Esophagus (tissue), 2 donors: ENCODE data around the gene HMGN4. TPM values are rescaled to one million over a fixed set of nuclear protein-coding genes. Genes with fewer than 3 reads are reported as not detected.
"Not testable (repeated sequence)": the region's sequence is repeated elsewhere in the genome, so short reads cannot be mapped to it uniquely, and the experiment has no call there.

Source experiments
- H3K27ac ChIP-seq, 2 donors: one replicate each; pipeline ENCODE4 v1.5.1; 2013; ENCODE audit warnings: low read depth in 2 of 2, mild to moderate bottlenecking in 2 of 2, inconsistent platforms in 1 of 2, low read length in 1 of 2, moderate library complexity in 1 of 2
- H3K27me3 ChIP-seq, 2 donors: one replicate each; pipeline ENCODE4 v1.6.1; 2013; ENCODE audit warnings: low read length in 2 of 2, control low read depth in 1 of 2, mild to moderate bottlenecking in 1 of 2; ENCODE audit not compliant: insufficient read depth in 2 of 2, control insufficient read depth in 1 of 2
- H3K36me3 ChIP-seq, 2 donors: one replicate each; pipeline ENCODE4 v1.6.1; 2013; ENCODE audit warnings: low read length in 1 of 2; ENCODE audit not compliant: control insufficient read depth in 2 of 2, insufficient read depth in 2 of 2
- H3K4me1 ChIP-seq, 2 donors: one replicate each; pipeline ENCODE4 v1.6.1; 2013; ENCODE audit warnings: low read length in 1 of 2; ENCODE audit not compliant: control insufficient read depth in 2 of 2, insufficient read depth in 2 of 2
- H3K4me3 ChIP-seq, 2 donors: one replicate each; pipeline ENCODE4 v1.5.1; 2013; ENCODE audit warnings: low read length in 2 of 2, mild to moderate bottlenecking in 2 of 2, low read depth in 1 of 2, moderate library complexity in 1 of 2
- H3K9me3 ChIP-seq, 2 donors: one replicate each; pipeline ENCODE4 v1.6.1; 2013; ENCODE audit warnings: mild to moderate bottlenecking in 2 of 2, low read depth in 1 of 2, low read length in 1 of 2, moderate library complexity in 1 of 2; ENCODE audit not compliant: control insufficient read depth in 2 of 2, insufficient read depth in 1 of 2
- WGBS, 2 donors: extraction: QIAGEN DNeasy Blood & Tissue Kit; methylation state at CpG; one replicate each; pipeline ENCODE4 v1.1.7; 2013; 5-methylcytosine and 5-hydroxymethylcytosine counted together
- polyA plus RNA-seq, 2 donors: library from polyadenylated mRNA; stranded (reverse); fragments of 200-250 nt; gene quantifications; one replicate each; pipeline ENCODE4 v1.2.3, GENCODE V29; 2013
- donor health status: healthy with polysubstance abuse.
- donor health status: Bipolar disorder and iron deficiency.

Gene HMGN4
- polyA plus RNA-seq, 2 donors: 6.4 to 27.5 TPM

- H3K36me3 ChIP-seq: no peaks in the 10 kb centered on the region
- H3K27ac ChIP-seq: peak overlapping the region; percentile 92 to 98
- H3K4me3 ChIP-seq: peak overlapping the region; percentile 60 to 76
- peaks cover 0 to 3% of the 10 kb centered on the region in 2 donors for H3K4me1 ChIP-seq
- 6 to 7% methylated on average over 73 to 74 of the region's 74 CpGs for WGBS, 2 donors
- H3K9me3 ChIP-seq: no peaks in the 10 kb centered on the region
- no peaks in the 10 kb centered on the region for H3K27me3 ChIP-seq
These were observed 16.4 kb upstream of the HMGN4 start for GRCh38 chr6:26521600-26522391.

GRCh38 chr6:26522486-26523228 lies 15.5 kb upstream of the HMGN4 start:
- peak overlapping the region; percentile 60 to 76 for H3K4me3 ChIP-seq
- 70 to 71% methylated on average over 11 of the region's 11 CpGs for WGBS, 2 donors
- not testable (repeated sequence) for H3K36me3 ChIP-seq, H3K27me3 ChIP-seq, H3K4me1 ChIP-seq, H3K9me3 ChIP-seq
- H3K27ac ChIP-seq: peak overlapping the region; percentile 92 to 98

GRCh38 chr6:26524314-26524713 lies 13.9 kb upstream of the HMGN4 start:
- not testable (repeated sequence) for H3K9me3 ChIP-seq, H3K4me1 ChIP-seq, H3K4me3 ChIP-seq, H3K27me3 ChIP-seq, H3K27ac ChIP-seq, H3K36me3 ChIP-seq
- 96 to 97% methylated on average over 2 of the region's 2 CpGs for WGBS, 2 donors

- H3K4me3 ChIP-seq: no peak overlapping the region
- H3K36me3 ChIP-seq: no peaks in the 10 kb centered on the region
- H3K27me3 ChIP-seq: no peaks in the 10 kb centered on the region
- 87 to 90% methylated on average over 7 of the region's 7 CpGs for WGBS, 2 donors
- H3K4me1 ChIP-seq: peaks cover 0 to 3% of the 10 kb centered on the region in 2 donors
- no peak overlapping the region for H3K27ac ChIP-seq
- no peaks in the 10 kb centered on the region for H3K9me3 ChIP-seq
These were observed 13.3 kb upstream of the HMGN4 start for GRCh38 chr6:26524722-26525370.

- Histone ChIP-seq H3K4me3 (no peak overlapping the region), H3K9me3 (no peaks in the 10 kb centered on the region), H3K27ac (no peak overlapping the region), H3K27me3 (no peaks in the 10 kb centered on the region), H3K4me1 (peaks cover 0 to 3% of the 10 kb centered on the region in 2 donors), H3K36me3 (no peaks in the 10 kb centered on the region)
- 67 to 81% methylated on average over 2 of the region's 2 CpGs for WGBS, 2 donors
These were observed 12.3 kb upstream of the HMGN4 start for GRCh38 chr6:26525838-26526237.

- H3K4me3 ChIP-seq: no peak overlapping the region
- no peaks in the 10 kb centered on the region for H3K9me3 ChIP-seq
- peaks cover 0 to 3% of the 10 kb centered on the region in 2 donors for H3K4me1 ChIP-seq
- H3K27me3 ChIP-seq: no peaks in the 10 kb centered on the region
- 98 to 100% methylated on average over 1 of the region's 1 CpG for WGBS, 2 donors
- no peaks in the 10 kb centered on the region for H3K36me3 ChIP-seq
- H3K27ac ChIP-seq: no peak overlapping the region
These were observed 11.2 kb upstream of the HMGN4 start for GRCh38 chr6:26526928-26527327.

GRCh38 chr6:26530203-26530602 lies 8.0 kb upstream of the HMGN4 start:
- no peaks in the 10 kb centered on the region for H3K27me3 ChIP-seq
- 91 to 93% methylated on average over 2 of the region's 2 CpGs for WGBS, 2 donors
- H3K36me3 ChIP-seq: no peaks in the 10 kb centered on the region
- H3K4me1 ChIP-seq: no peaks in the 10 kb centered on the region
- H3K27ac ChIP-seq: no peak overlapping the region
- H3K9me3 ChIP-seq: no peaks in the 10 kb centered on the region
- H3K4me3 ChIP-seq: no peak overlapping the region

- no peaks in the 10 kb centered on the region for H3K36me3 ChIP-seq
- 94 to 100% methylated on average over 1 of the region's 1 CpG for WGBS, 2 donors
- H3K27me3 ChIP-seq: no peaks in the 10 kb centered on the region
- no peaks in the 10 kb centered on the region for H3K9me3 ChIP-seq
- no peak overlapping the region for H3K27ac ChIP-seq
- no peak overlapping the region for H3K4me3 ChIP-seq
- H3K4me1 ChIP-seq: peaks cover 0 to 2% of the 10 kb centered on the region in 2 donors
These were observed 6.3 kb upstream of the HMGN4 start for GRCh38 chr6:26531897-26532296.

- H3K9me3 ChIP-seq: no peaks in the 10 kb centered on the region
- H3K4me1 ChIP-seq: peaks cover 0 to 2% of the 10 kb centered on the region in 2 donors
- no peaks in the 10 kb centered on the region for H3K36me3 ChIP-seq
- WGBS, 2 donors: 0 to 1% methylated on average over 28 of the region's 28 CpGs
- H3K27ac ChIP-seq: peak overlapping the region; percentile 64 to 86
- H3K27me3 ChIP-seq: no peaks in the 10 kb centered on the region
- peak overlapping the region; percentile 39 to 82 for H3K4me3 ChIP-seq
These were observed 5.3 kb upstream of the HMGN4 start for GRCh38 chr6:26532699-26533531.
